Measurements from ENCODE around the gene BRD1. TPM values are rescaled to one million over a fixed set of nuclear protein-coding genes. Genes with fewer than 3 reads are reported as not detected.

BRD1 gene
- total and polyA plus RNA-seq, 2 experiments from 2014 or later: 12.3 to 33.8 TPM

DNA sequence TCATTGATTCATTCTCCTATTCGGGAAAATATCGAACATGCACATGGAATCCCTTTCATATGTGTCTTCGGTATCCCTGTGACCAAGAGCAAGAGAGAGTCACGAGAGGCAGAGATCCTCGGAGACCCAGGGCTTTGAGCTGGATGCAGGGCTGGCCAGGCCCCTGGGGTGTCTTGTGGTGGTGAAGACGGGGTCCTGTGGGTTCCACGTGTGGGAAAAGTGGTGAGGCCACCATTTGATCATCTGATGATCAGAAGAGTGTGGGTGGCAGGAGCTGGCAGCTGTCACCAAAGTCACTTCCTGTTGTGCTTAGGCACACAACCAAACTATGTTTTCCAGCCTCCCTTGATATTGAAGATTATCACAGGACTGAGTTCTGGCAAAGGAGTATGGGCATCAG, 94.0 kb downstream of the BRD1 start (continued):
- TF ChIP-seq, protein P1, sequence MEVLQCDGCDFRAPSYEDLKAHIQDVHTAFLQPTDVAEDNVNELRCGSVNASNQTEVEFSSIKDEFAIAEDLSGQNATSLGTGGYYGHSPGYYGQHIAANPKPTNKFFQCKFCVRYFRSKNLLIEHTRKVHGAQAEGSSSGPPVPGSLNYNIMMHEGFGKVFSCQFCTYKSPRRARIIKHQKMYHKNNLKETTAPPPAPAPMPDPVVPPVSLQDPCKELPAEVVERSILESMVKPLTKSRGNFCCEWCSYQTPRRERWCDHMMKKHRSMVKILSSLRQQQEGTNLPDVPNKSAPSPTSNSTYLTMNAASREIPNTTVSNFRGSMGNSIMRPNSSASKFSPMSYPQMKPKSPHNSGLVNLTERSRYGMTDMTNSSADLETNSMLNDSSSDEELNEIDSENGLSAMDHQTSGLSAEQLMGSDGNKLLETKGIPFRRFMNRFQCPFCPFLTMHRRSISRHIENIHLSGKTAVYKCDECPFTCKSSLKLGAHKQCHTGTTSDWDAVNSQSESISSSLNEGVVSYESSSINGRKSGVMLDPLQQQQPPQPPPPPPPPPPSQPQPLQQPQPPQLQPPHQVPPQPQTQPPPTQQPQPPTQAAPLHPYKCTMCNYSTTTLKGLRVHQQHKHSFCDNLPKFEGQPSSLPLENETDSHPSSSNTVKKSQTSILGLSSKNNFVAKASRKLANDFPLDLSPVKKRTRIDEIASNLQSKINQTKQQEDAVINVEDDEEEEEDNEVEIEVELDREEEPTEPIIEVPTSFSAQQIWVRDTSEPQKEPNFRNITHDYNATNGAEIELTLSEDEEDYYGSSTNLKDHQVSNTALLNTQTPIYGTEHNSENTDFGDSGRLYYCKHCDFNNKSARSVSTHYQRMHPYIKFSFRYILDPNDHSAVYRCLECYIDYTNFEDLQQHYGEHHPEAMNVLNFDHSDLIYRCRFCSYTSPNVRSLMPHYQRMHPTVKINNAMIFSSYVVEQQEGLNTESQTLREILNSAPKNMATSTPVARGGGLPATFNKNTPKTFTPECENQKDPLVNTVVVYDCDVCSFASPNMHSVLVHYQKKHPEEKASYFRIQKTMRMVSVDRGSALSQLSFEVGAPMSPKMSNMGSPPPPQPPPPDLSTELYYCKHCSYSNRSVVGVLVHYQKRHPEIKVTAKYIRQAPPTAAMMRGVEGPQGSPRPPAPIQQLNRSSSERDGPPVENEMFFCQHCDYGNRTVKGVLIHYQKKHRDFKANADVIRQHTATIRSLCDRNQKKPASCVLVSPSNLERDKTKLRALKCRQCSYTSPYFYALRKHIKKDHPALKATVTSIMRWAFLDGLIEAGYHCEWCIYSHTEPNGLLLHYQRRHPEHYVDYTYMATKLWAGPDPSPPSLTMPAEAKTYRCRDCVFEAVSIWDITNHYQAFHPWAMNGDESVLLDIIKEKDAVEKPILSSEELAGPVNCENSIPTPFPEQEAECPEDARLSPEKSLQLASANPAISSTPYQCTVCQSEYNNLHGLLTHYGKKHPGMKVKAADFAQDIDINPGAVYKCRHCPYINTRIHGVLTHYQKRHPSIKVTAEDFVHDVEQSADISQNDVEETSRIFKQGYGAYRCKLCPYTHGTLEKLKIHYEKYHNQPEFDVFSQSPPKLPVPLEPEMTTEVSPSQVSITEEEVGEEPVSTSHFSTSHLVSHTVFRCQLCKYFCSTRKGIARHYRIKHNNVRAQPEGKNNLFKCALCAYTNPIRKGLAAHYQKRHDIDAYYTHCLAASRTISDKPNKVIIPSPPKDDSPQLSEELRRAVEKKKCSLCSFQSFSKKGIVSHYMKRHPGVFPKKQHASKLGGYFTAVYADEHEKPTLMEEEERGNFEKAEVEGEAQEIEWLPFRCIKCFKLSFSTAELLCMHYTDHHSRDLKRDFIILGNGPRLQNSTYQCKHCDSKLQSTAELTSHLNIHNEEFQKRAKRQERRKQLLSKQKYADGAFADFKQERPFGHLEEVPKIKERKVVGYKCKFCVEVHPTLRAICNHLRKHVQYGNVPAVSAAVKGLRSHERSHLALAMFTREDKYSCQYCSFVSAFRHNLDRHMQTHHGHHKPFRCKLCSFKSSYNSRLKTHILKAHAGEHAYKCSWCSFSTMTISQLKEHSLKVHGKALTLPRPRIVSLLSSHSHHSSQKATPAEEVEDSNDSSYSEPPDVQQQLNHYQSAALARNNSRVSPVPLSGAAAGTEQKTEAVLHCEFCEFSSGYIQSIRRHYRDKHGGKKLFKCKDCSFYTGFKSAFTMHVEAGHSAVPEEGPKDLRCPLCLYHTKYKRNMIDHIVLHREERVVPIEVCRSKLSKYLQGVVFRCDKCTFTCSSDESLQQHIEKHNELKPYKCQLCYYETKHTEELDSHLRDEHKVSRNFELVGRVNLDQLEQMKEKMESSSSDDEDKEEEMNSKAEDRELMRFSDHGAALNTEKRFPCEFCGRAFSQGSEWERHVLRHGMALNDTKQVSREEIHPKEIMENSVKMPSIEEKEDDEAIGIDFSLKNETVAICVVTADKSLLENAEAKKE (CRISPR knock-in tag; IDR thresholded peaks at IDR 0.05): no peak

DNA sequence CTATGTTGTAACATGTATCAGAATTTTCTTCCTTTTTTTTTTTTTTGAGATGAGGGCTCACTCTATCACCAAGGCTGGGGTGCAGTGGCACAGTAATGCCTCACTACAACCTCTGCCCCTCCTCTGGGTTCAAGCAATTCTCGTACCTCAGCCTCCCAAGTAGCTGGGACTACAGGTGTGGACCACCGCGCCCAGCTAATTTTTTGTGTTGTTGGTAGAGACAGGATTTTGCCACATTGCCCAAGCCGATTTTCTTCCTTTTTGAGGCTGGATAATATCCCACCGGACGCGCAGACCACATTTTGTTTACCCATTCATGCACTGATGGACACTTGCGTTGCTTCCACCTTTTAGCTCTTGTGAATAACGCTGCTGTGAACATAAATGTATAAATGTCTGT, 97.0 kb downstream of the BRD1 start:
- TF ChIP-seq CREB1 (CRISPR knock-in tag; IDR thresholded peaks at IDR 0.05; ENCODE audit: low read depth) (no peak), EZH2 (IDR thresholded peaks at IDR 0.05; ENCODE audit: low read depth, unreplicated experiment) (no peak), EZH2phosphoT487 (IDR thresholded peaks at IDR 0.05; ENCODE audit: unreplicated experiment) (no peak), JUNB (IDR thresholded peaks at IDR 0.05; ENCODE audit: unreplicated experiment) (no peak), POLR2AphosphoS5 (IDR thresholded peaks at IDR 0.05; ENCODE audit: low read depth) (no peak)
- Mint-ChIP-seq H3K27me3 (ENCODE audit: insufficient read depth, low read depth, poor library complexity) (peaks cover 17% of the 10 kb centered on the region), H3K36me3 (ENCODE audit: low read depth) (no peaks in the 10 kb centered on the region)

More for the DNA sequence above, 97.0 kb downstream of the BRD1 start:
- Histone ChIP-seq H3K4me3 (no peak overlapping the region), H3K27me3 (ENCODE audit: insufficient read depth) (no peaks in the 10 kb centered on the region), H3K36me3 (ENCODE audit: insufficient read depth) (no peaks in the 10 kb centered on the region), H3K79me2 (replicated peaks; ENCODE audit: insufficient read depth) (no peaks in the 10 kb centered on the region), H3F3A (replicated peaks; ENCODE audit: low read depth) (no peaks in the 10 kb centered on the region), H3K4me1 (ENCODE audit: insufficient read depth) (no peaks in the 10 kb centered on the region), H3K27ac (ENCODE audit: low read depth) (no peak overlapping the region), H3K9me2 (ENCODE audit: insufficient read depth) (no peaks in the 10 kb centered on the region), H2AFZ (no peak overlapping the region), H4K20me1 (replicated peaks; ENCODE audit: insufficient read depth) (no peaks in the 10 kb centered on the region), H3K4me2 (no peak overlapping the region)
- no peak overlapping the region for H3K4me3 Mint-ChIP-seq
- H3K4me1 Mint-ChIP-seq: peaks cover 5% of the 10 kb centered on the region; the same call in 2 of the 3 replicates
- DNase-seq (ENCODE audit: low spot score): no peak
- no peak for ATAC-seq
- H3K27ac Mint-ChIP-seq: no peak overlapping the region
- H3K9me3 Mint-ChIP-seq: peaks cover 10% of the 10 kb centered on the region; the same call in 2 of the 3 replicates

Measured in GM23338 (cell line).